Astrocyte (in vitro differentiated cells and primary cell): Measurements from ENCODE around the gene AATF. TPM values are rescaled to one million over a fixed set of nuclear protein-coding genes. Genes with fewer than 3 reads are reported as not detected.

ENCODE experiments used
- DNase-seq: peaks from one replicate; pipeline ENCODE4 v3.0.0-alpha.2; 2010; ENCODE audit warnings: low read depth
- FAIRE-seq: peaks from 2 replicates; lab custom pipeline; 2011; peaks lifted over from hg19 to GRCh38; lab: Jason Lieb, UNC
- H2AFZ ChIP-seq: 2 replicates; pipeline ENCODE4 v1.6.0; 2012; ENCODE audit warnings: low read depth, low read length, inconsistent platforms
- H3K27ac ChIP-seq: 2 replicates; pipeline ENCODE4 v1.5.1; 2011; ENCODE audit warnings: low read depth, low read length, inconsistent platforms
- H3K27me3 ChIP-seq: 2 replicates; pipeline ENCODE4 v1.6.0; 2011; ENCODE audit warnings: low read length, inconsistent platforms; ENCODE audit not compliant: insufficient read depth
- H3K36me3 ChIP-seq: 2 replicates; pipeline ENCODE4 v1.5.1; 2011; ENCODE audit warnings: low read length, inconsistent platforms; ENCODE audit not compliant: insufficient read depth
- H3K4me1 ChIP-seq: 2 replicates; pipeline ENCODE4 v1.5.1; 2011; ENCODE audit warnings: low read length, inconsistent platforms; ENCODE audit not compliant: insufficient read depth
- H3K4me2 ChIP-seq: 2 replicates; pipeline ENCODE4 v1.6.0; 2012; ENCODE audit warnings: low read length, inconsistent platforms
- H3K4me3 ChIP-seq: 2 replicates; pipeline ENCODE4 v1.5.1; 2011; ENCODE audit warnings: low read depth, mild to moderate bottlenecking, low read length, inconsistent platforms; ENCODE audit not compliant: insufficient read depth
- H3K79me2 ChIP-seq: 2 replicates; pipeline ENCODE4 v1.6.0; 2012; ENCODE audit warnings: mild to moderate bottlenecking, low read length, inconsistent platforms; ENCODE audit not compliant: insufficient read depth
- H3K9ac ChIP-seq: 2 replicates; pipeline ENCODE4 v1.6.0; 2012; ENCODE audit warnings: mild to moderate bottlenecking, low read length, inconsistent platforms
- H3K9me3 ChIP-seq: 2 replicates; pipeline ENCODE4 v1.5.1; 2012; ENCODE audit warnings: low read depth, mild to moderate bottlenecking, low read length, inconsistent platforms; ENCODE audit not compliant: insufficient read depth
- H4K20me1 ChIP-seq: 2 replicates; pipeline ENCODE4 v1.6.0; 2012; ENCODE audit warnings: low read length, inconsistent platforms; ENCODE audit not compliant: insufficient read depth
- H3K27ac Mint-ChIP-seq: one replicate; pipeline ENCODE4 v1.8.0; 2021; ENCODE audit warnings: mild to moderate bottlenecking, mixed read lengths; ENCODE audit not compliant: unreplicated experiment
- H3K27me3 Mint-ChIP-seq: one replicate; pipeline ENCODE4 v1.8.0; 2021; ENCODE audit warnings: low read depth, mixed read lengths; ENCODE audit not compliant: unreplicated experiment
- H3K36me3 Mint-ChIP-seq: one replicate; pipeline ENCODE4 v1.8.0; 2021; ENCODE audit warnings: low read depth, mixed read lengths; ENCODE audit not compliant: unreplicated experiment
- H3K4me1 Mint-ChIP-seq: one replicate; pipeline ENCODE4 v1.8.0; 2021; ENCODE audit warnings: low read depth, mixed read lengths; ENCODE audit not compliant: unreplicated experiment
- H3K4me3 Mint-ChIP-seq: one replicate; pipeline ENCODE4 v1.8.0; 2021; ENCODE audit warnings: mild to moderate bottlenecking, moderate library complexity, mixed read lengths; ENCODE audit not compliant: unreplicated experiment
- H3K9me3 Mint-ChIP-seq: one replicate; pipeline ENCODE4 v1.8.0; 2021; ENCODE audit warnings: mild to moderate bottlenecking, mixed read lengths; ENCODE audit not compliant: unreplicated experiment
- EZH2 ChIP-seq: IDR thresholded peaks from 2 replicates; pipeline ENCODE4 v1.6.1; 2012; ENCODE audit warnings: mild to moderate bottlenecking, low read length, inconsistent platforms; ENCODE audit not compliant: insufficient read depth
- total RNA-seq: library from RNA; stranded (reverse); gene quantifications from 2 replicates; pipeline ENCODE4 v1.2.1, GENCODE V29; 2021
- TF ChIP-seq, protein P1 (sequence below): IDR thresholded peaks from 2 replicates; pipeline ENCODE4 v1.5.1; 2011; ENCODE audit warnings: low read depth, mild to moderate bottlenecking, inconsistent platforms, low read length, moderate library complexity; ENCODE audit not compliant: insufficient read depth

Gene AATF
- total RNA-seq, 1 donor from 2014 or later = 47.1 TPM

DNA sequence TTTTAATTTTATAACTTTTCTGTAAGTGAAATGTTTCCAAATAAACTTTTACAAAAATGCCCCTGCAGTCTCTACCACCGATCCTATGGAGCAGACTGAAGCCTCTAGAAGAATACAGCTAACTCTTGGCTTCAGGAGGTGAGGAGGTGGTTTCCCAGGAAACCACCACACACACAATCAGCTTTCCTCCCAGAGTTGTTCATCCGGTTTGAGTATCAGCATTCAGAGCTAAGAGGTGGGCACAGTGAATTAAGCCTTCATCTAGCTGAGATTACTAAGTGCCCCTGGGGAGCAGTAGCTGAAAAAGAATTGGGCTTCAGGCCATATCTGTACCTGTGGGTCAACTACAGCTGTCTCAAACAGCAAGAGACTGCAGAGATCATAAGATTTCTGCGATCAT, 139.7 kb downstream of the AATF start:
- Mint-ChIP-seq H3K27ac (no peak overlapping the region), H3K36me3 (peaks cover 15% of the 10 kb centered on the region), H3K9me3 (no peaks in the 10 kb centered on the region), H3K4me1 (peaks cover 10% of the 10 kb centered on the region), H3K27me3 (no peaks in the 10 kb centered on the region), H3K4me3 (no peak overlapping the region)
- H3K9me3 ChIP-seq = no peaks in the 10 kb centered on the region
- no peak overlapping the region for H3K27ac ChIP-seq
- TF ChIP-seq, protein P1, sequence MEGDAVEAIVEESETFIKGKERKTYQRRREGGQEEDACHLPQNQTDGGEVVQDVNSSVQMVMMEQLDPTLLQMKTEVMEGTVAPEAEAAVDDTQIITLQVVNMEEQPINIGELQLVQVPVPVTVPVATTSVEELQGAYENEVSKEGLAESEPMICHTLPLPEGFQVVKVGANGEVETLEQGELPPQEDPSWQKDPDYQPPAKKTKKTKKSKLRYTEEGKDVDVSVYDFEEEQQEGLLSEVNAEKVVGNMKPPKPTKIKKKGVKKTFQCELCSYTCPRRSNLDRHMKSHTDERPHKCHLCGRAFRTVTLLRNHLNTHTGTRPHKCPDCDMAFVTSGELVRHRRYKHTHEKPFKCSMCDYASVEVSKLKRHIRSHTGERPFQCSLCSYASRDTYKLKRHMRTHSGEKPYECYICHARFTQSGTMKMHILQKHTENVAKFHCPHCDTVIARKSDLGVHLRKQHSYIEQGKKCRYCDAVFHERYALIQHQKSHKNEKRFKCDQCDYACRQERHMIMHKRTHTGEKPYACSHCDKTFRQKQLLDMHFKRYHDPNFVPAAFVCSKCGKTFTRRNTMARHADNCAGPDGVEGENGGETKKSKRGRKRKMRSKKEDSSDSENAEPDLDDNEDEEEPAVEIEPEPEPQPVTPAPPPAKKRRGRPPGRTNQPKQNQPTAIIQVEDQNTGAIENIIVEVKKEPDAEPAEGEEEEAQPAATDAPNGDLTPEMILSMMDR = no peak
- TF ChIP-seq EZH2 = no peak
- H3K9ac ChIP-seq = no peak overlapping the region
- H3K79me2 ChIP-seq = no peaks in the 10 kb centered on the region
- peaks cover 25% of the 10 kb centered on the region for H3K36me3 ChIP-seq
- H3K4me2 ChIP-seq = no peak overlapping the region
- H3K4me3 ChIP-seq = no peak overlapping the region
- DNase-seq (no peak), FAIRE-seq (no peak)
- H4K20me1 ChIP-seq = peaks cover 4% of the 10 kb centered on the region
- H2AFZ ChIP-seq = no peak overlapping the region
- H3K4me1 ChIP-seq = no peaks in the 10 kb centered on the region
- H3K27me3 ChIP-seq = no peaks in the 10 kb centered on the region

DNA sequence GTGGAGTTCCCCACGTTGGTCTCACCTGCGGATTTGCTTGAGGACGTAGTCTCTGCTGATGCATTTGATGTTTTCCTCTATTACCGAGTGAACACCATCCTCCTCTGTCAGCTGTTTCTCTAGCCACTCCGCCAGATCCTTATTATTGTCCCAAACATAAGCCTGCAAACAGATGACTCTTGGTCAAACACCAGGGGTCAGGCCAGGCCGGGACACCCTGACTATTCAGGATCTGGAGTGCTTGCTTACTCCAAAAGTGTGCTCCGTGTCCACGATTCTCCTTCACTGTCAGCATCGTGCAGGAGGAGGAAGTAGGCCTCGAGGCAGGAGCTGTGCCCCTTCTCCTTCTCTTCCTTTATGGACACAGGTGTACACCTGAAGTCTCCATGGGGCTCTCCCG, 140.2 kb downstream of the AATF start:
- Histone ChIP-seq H3K27ac (no peak overlapping the region), H3K36me3 (peaks cover 25% of the 10 kb centered on the region), H3K4me2 (no peak overlapping the region), H3K9ac (no peak overlapping the region), H3K9me3 (no peaks in the 10 kb centered on the region), H3K4me3 (no peak overlapping the region), H3K79me2 (no peaks in the 10 kb centered on the region), H2AFZ (no peak overlapping the region), H4K20me1 (peaks cover 4% of the 10 kb centered on the region), H3K27me3 (no peaks in the 10 kb centered on the region), H3K4me1 (no peaks in the 10 kb centered on the region)
- TF ChIP-seq, protein P1 = no peak
- no peak for TF ChIP-seq EZH2
- H3K36me3 Mint-ChIP-seq = peaks cover 15% of the 10 kb centered on the region
- H3K27ac Mint-ChIP-seq = no peak overlapping the region
- H3K9me3 Mint-ChIP-seq = no peaks in the 10 kb centered on the region
- H3K4me1 Mint-ChIP-seq = peaks cover 10% of the 10 kb centered on the region
- no peak for DNase-seq
- H3K27me3 Mint-ChIP-seq = no peaks in the 10 kb centered on the region
- FAIRE-seq = no peak
- H3K4me3 Mint-ChIP-seq = no peak overlapping the region

DNA sequence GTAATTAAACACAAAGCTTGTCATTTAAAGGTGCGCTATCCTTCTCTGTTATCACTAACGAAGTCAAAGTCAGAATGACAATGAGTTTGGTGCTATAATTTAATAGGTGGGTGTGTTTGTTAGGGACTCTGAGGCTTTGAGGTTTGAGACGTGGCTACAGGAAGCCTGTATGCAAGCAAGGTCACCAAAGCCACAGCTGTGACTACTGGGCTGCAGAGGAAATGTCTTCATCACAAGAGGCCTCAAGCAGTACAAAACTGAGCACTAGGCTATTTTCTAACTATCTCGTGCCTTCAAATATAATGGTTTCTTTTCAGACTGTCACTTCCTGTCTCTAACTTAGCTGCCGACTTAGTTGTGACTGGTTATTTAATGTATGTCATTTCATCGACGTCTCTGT, 141.2 kb downstream of the AATF start:
- H3K79me2 ChIP-seq = no peaks in the 10 kb centered on the region
- peaks cover 10% of the 10 kb centered on the region for H3K4me1 Mint-ChIP-seq
- no peak overlapping the region for H3K27ac ChIP-seq
- H3K9me3 Mint-ChIP-seq = no peaks in the 10 kb centered on the region
- H3K27me3 Mint-ChIP-seq = no peaks in the 10 kb centered on the region
- DNase-seq (no peak), FAIRE-seq (no peak)
- H3K36me3 ChIP-seq = peaks cover 25% of the 10 kb centered on the region
- no peaks in the 10 kb centered on the region for H3K9me3 ChIP-seq
- H2AFZ ChIP-seq = no peak overlapping the region
- H3K4me1 ChIP-seq = no peaks in the 10 kb centered on the region
- no peak overlapping the region for H3K4me3 Mint-ChIP-seq
- peaks cover 16% of the 10 kb centered on the region for H3K36me3 Mint-ChIP-seq
- no peaks in the 10 kb centered on the region for H3K27me3 ChIP-seq
- H4K20me1 ChIP-seq = peaks cover 4% of the 10 kb centered on the region
- peak overlapping the region; percentile 49 for H3K27ac Mint-ChIP-seq
- no peak overlapping the region for H3K4me2 ChIP-seq
- no peak overlapping the region for H3K9ac ChIP-seq
- TF ChIP-seq EZH2 = no peak
- TF ChIP-seq, protein P1 = no peak
- H3K4me3 ChIP-seq = no peak overlapping the region
